ENCODE results near the gene SELENOW.
"Not testable (repeated sequence)": the region's sequence is repeated elsewhere in the genome, so short reads cannot be mapped to it uniquely, and the experiment has no call there.

Gene SELENOW

GRCh38 chr19:47756953-47757608 lies 21.4 kb upstream of the SELENOW start:
- DNase-seq: no peak

GRCh38 chr19:47757617-47758442 lies 20.7 kb upstream of the SELENOW start:
- DNase-seq: no peak

GRCh38 chr19:47758443-47758804 lies 20.1 kb upstream of the SELENOW start:
- no peak for DNase-seq

- no peak for DNase-seq
These were observed 17.9 kb upstream of the SELENOW start for GRCh38 chr19:47760632-47760999.

- DNase-seq: no peak
These were observed 16.9 kb upstream of the SELENOW start for GRCh38 chr19:47761566-47761965.

GRCh38 chr19:47762151-47762550 lies 16.4 kb upstream of the SELENOW start:
- no peak for DNase-seq

- DNase-seq: no peak
These were observed 15.7 kb upstream of the SELENOW start for GRCh38 chr19:47762615-47763308.

GRCh38 chr19:47764705-47765104 lies 13.8 kb upstream of the SELENOW start:
- DNase-seq: not testable (repeated sequence)

- no peak for DNase-seq
These were observed 12.8 kb upstream of the SELENOW start for GRCh38 chr19:47765523-47766358.

- no peak for DNase-seq
These were observed 12.2 kb upstream of the SELENOW start for GRCh38 chr19:47766359-47766620.

GRCh38 chr19:47766670-47767069 lies 11.8 kb upstream of the SELENOW start:
- no peak for DNase-seq

- no peak for DNase-seq
These were observed 11.2 kb upstream of the SELENOW start for GRCh38 chr19:47767349-47767748.

- no peak for DNase-seq
These were observed 9.9 kb upstream of the SELENOW start for GRCh38 chr19:47768604-47769003.

- DNase-seq: no peak
These were observed 9.0 kb upstream of the SELENOW start for GRCh38 chr19:47769534-47769933.

GRCh38 chr19:47771291-47771690 lies 7.2 kb upstream of the SELENOW start:
- DNase-seq: not testable (repeated sequence)

- no peak for DNase-seq
These were observed 1.9 kb upstream of the SELENOW start for GRCh38 chr19:47776568-47776967.

- DNase-seq: not testable (repeated sequence)
These were observed 1.1 kb upstream of the SELENOW start for GRCh38 chr19:47777245-47778048.

GRCh38 chr19:47778954-47779351 lies 450 bp downstream of the SELENOW start:
- no peak for DNase-seq

- DNase-seq: no peak
These were observed 1.2 kb downstream of the SELENOW start for GRCh38 chr19:47779524-47780214.

- DNase-seq: no peak
These were observed 1.7 kb downstream of the SELENOW start for GRCh38 chr19:47780215-47780551.

- DNase-seq: no peak
These were observed 3.2 kb downstream of the SELENOW start for GRCh38 chr19:47781590-47782262.
